GM12873 (cell line): Measurements from ENCODE around the gene TCF21.

Experiments used
- TF ChIP-seq, protein P1 (sequence below): IDR thresholded peaks from 2 replicates; pipeline ENCODE4 v1.5.1; 2012; ENCODE audit warnings: low read depth, mild to moderate bottlenecking, moderate library complexity, low read length, control low read depth; ENCODE audit not compliant: insufficient read depth; ENCODE audit errors: missing control alignments

The TCF21 gene

DNA sequence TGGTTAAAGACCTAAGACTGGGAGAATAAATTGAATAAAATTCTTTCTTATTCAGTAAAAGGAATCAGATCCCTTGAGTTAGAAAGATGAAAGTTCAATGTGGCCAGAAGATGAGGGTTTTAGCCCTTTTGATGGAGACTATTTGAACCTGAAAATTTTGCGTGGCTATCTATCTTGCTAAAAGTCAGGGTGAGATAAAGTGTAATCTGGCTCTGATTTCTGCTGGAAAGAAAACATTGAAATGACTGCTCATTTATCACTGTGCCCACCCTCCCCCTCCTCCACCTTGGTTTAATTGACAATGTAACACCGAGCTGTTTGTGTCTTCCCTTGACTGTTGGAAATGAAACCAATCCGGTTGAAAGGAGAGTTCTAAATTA, 32.9 kb upstream of the TCF21 start:
- TF ChIP-seq, protein P1, sequence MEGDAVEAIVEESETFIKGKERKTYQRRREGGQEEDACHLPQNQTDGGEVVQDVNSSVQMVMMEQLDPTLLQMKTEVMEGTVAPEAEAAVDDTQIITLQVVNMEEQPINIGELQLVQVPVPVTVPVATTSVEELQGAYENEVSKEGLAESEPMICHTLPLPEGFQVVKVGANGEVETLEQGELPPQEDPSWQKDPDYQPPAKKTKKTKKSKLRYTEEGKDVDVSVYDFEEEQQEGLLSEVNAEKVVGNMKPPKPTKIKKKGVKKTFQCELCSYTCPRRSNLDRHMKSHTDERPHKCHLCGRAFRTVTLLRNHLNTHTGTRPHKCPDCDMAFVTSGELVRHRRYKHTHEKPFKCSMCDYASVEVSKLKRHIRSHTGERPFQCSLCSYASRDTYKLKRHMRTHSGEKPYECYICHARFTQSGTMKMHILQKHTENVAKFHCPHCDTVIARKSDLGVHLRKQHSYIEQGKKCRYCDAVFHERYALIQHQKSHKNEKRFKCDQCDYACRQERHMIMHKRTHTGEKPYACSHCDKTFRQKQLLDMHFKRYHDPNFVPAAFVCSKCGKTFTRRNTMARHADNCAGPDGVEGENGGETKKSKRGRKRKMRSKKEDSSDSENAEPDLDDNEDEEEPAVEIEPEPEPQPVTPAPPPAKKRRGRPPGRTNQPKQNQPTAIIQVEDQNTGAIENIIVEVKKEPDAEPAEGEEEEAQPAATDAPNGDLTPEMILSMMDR = no peak

DNA sequence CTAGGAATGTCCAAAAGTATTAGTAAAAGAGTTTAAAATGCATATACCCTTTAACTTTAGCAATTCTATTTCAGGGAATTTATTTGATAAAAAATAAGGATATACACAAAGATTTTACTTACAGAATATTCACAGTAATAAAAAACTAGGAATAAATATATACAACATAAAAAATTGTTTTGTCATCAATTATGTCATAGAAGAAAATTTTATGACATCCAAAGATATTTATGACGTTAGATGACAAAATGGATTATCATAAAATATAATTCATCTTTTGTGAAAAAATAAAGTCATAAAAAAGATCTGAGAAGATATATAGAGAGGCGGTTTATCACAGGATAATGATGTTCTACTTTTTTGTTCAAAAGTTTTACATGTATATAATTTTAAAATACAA, 32.0 kb upstream of the TCF21 start:
- TF ChIP-seq, protein P1 = no peak

DNA sequence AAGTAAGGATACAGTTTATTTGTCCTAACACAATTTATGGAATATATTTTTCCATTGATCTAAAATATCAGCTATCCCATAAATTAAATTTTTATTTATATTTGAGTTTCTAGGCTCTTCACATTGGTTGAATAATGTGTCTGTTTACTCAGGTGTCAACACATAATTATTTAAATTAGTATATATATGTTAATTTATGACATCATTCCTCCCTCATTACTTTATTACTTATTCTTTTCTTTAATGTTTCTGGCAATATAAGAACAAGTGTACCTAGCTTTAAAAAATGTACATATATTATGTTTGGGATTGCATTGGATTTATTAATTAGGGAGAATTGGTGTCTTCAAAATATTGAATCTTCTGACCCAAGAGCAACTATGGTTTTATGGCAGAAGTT, 31.2 kb upstream of the TCF21 start:
- TF ChIP-seq, protein P1 = no peak

DNA sequence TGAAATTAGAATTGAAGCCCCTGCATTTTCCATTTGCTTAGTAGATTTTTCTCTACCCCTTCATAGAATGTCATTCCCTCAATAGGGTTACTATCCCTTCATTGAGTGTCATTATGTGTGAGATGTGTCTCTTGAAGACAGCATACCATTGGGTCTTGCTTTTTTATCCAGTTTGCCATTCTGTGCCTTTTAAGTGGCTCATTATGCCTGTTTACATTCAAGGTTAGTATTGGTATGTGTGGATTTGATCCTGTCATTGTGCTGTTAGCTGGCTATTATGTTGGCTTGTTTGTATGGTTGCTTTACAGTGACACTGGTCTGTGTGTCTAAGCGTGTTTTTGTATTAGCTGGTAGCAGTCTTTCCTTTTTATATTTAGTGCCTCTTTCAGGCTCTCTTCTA, 25.7 kb upstream of the TCF21 start:
- TF ChIP-seq, protein P1 = no peak

DNA sequence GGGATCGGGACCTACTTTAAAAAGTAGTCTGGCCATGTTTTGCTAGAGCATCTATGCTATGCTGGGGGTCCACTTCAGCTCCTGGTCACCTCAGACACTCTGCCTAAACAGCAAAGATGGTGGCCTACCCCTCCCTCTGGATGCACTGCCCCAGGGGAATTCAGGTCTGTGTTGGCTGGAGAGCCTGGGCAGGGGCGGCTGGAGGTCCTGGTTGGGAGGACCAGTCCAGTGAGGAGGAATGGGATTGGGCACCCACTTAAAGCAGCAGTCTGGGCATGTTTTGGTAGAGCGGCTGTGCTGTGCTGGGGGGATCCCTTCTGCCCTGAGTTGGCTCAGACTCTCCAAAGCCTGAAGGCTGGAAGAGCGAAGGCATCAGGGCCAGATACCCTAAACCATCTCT, 23.2 kb upstream of the TCF21 start:
- TF ChIP-seq, protein P1 = no peak

DNA sequence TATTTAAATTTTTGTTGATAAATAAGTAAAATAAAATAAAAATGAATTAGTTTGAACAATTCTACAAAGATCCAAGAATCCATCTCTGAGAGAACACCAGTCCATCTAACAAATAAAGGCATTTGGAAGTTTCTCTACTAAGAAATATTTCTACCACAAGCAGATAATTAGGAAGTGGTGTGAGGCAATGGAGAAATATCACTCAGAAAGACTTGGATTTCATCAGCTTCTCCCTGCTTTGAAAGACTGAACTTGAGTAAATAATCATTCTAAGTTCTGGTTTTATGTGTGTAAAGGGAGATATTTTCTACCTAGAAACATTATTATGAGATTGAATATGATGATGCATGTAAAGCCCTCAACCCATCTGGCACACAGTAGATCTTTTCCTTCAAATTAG, 17.8 kb upstream of the TCF21 start:
- TF ChIP-seq, protein P1 = no peak

DNA sequence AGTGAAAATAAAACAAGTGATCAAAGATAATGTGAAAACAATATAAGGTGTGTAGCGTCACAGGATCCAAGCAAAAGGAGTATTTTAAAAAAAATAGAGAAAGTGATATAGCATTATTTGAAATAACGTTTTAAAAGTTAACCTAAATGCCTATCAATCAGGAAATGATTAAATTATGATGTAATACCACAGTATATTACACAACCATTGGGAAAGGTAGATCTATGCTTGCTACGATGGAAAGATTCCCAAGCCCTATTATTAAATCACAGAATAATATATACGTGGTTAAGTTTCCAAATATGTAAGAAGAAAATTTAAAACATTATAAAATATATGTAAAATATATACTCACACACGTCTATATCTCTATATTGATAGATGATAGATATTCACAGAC, 15.4 kb upstream of the TCF21 start:
- TF ChIP-seq, protein P1 = no peak
